ENCODE measurements around the gene SLC26A6. TPM values are rescaled to one million over a fixed set of nuclear protein-coding genes. Genes with fewer than 3 reads are reported as not detected.

SLC26A6 gene
- total and polyA plus RNA-seq, 9 donors: 7.9 to 19.1 (median 10.5) TPM

- Histone ChIP-seq H3K4me1 (ENCODE audit: insufficient read depth) (no peaks in the 10 kb centered on the region), H3K9me3 (no peaks in the 10 kb centered on the region), H3K27ac (no peak overlapping the region), H3K4me3 (no peak overlapping the region), H3K27me3 (no peaks in the 10 kb centered on the region), H3K36me3 (no peaks in the 10 kb centered on the region)
- intact Hi-C loops (cut with DNase I): no loop called here
- 74 to 82% (median 78%) methylated on average over 13 of the region's 13 CpGs for WGBS, 3 donors
- no peak for DNase-seq
- no peak for TF ChIP-seq CTCF (IDR thresholded peaks at IDR 0.05)
- no peak for TF ChIP-seq POLR2A (IDR thresholded peaks at IDR 0.05)
- TF ChIP-seq EP300 (IDR thresholded peaks at IDR 0.05): no peak
Observed at GRCh38 chr3:48628277-48629017, 6.8 kb downstream of the SLC26A6 start.

GRCh38 chr3:48625600-48625999, 9.7 kb downstream of the SLC26A6 start:
- intact Hi-C loops (cut with DNase I): no loop called here
- DNase-seq: no peak
- Histone ChIP-seq H3K36me3 (no peaks in the 10 kb centered on the region), H3K9me3 (no peaks in the 10 kb centered on the region), H3K4me3 (no peak overlapping the region), H3K4me1 (ENCODE audit: insufficient read depth) (no peaks in the 10 kb centered on the region), H3K27ac (no peak overlapping the region), H3K27me3 (no peaks in the 10 kb centered on the region)
- TF ChIP-seq POLR2A (IDR thresholded peaks at IDR 0.05) (no peak), EP300 (IDR thresholded peaks at IDR 0.05) (no peak), CTCF (IDR thresholded peaks at IDR 0.05) (no peak)
- 85 to 90% (median 87%) methylated on average over 6 of the region's 6 CpGs for WGBS, 3 donors

- DNase-seq: no peak
- Histone ChIP-seq H3K4me1 (ENCODE audit: insufficient read depth) (no peaks in the 10 kb centered on the region), H3K27ac (no peak overlapping the region), H3K27me3 (no peaks in the 10 kb centered on the region), H3K9me3 (no peaks in the 10 kb centered on the region), H3K36me3 (no peaks in the 10 kb centered on the region), H3K4me3 (no peak overlapping the region)
- WGBS, 3 donors: 91 to 93% (median 92%) methylated on average over 10 of the region's 10 CpGs
- no peak for TF ChIP-seq POLR2A (IDR thresholded peaks at IDR 0.05)
- no peak for TF ChIP-seq CTCF (IDR thresholded peaks at IDR 0.05)
- TF ChIP-seq EP300 (IDR thresholded peaks at IDR 0.05): no peak
- intact Hi-C loops (cut with DNase I): no loop called here
Observed at GRCh38 chr3:48624767-48625166, 10.5 kb downstream of the SLC26A6 start.

- Histone ChIP-seq H3K27ac (no peak overlapping the region), H3K4me1 (ENCODE audit: insufficient read depth) (no peaks in the 10 kb centered on the region), H3K4me3 (no peak overlapping the region), H3K36me3 (no peaks in the 10 kb centered on the region), H3K9me3 (no peaks in the 10 kb centered on the region), H3K27me3 (no peaks in the 10 kb centered on the region)
- WGBS, 3 donors: 75 to 84% (median 83%) methylated on average over 6 of the region's 6 CpGs
- TF ChIP-seq EP300 (IDR thresholded peaks at IDR 0.05) (no peak), CTCF (IDR thresholded peaks at IDR 0.05) (no peak), POLR2A (IDR thresholded peaks at IDR 0.05) (no peak)
- intact Hi-C loops (cut with DNase I): no loop called here
- DNase-seq: no peak
Observed at GRCh38 chr3:48623851-48624547, 11.3 kb downstream of the SLC26A6 start.

Data from ovary (tissue), 9 donors.